ENCODE results near the gene CATSPERZ.
A peak's percentile ranks its signal among the peaks of the same experiment; 100 is the strongest.

Gene CATSPERZ

DNA sequence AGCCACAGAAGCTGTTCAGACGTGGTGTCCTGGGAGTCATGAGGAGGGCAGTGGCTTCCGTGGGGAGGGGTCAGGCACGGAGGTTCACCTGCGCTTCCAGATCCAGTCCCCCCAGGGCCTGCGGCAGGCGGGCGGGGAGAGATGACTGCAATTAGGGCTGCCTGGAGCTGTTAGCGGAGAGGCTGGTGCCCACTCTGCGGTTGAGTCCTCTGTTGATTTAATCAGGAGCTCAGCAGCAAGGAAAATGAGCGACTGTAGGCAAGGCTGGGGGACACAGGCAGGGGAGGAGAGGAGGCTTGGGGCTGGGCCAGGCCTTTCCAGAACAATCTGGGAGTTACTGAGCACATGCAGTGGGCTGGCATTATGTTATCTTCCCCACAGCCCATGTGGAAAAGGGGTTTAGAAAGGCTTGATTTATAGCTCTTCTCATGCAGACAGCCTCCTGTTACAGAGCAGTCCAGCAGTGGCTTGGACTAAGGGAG is 35.7 kb upstream of the CATSPERZ start:
- no peak for DNase-seq

DNA sequence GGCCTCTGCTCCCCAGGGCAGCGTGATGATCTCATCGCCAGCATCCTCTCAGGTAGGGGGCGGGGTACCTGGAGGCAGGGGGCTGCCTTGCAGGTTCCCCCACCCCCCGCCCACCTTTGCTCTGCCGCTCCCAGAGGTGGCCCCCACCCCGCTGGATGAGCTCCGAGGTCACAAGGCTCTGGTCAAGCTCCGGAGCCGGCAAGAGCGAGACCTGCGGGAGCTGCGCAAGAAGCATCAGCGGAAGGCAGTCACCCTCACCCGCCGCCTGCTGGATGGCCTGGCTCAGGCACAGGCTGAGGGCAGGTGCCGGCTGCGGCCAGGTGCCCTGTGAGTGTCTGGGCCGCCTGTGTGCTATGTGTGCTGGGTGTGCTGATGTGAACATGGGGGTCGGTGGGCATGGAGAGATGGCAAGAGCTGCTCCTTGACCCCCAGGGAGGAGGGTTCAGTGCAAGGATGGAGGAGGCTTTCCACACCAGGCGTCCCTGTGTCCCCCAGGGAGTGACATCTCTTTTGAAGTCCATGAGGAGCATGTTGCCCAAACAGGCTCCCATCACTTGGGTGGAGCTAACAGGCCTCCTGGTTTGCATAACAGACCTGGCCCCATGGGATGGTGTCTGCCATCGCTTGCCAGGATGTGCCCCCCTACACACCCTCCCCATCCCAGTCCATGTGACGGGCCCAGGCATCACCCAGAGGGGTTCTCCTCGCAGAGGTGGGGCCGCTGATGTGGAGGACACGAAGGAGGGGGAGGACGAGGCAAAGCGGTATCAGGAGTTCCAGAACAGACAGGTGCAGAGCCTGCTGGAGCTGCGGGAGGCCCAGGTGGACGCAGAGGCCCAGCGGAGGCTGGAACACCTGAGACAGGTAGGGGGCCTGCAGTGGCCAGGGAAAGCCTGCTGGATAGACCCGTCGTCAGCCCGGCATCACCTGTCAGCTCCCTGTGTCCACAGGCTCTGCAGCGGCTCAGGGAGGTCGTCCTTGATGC is 34.7 kb upstream of the CATSPERZ start:
- DNase-seq, result no peak

DNA sequence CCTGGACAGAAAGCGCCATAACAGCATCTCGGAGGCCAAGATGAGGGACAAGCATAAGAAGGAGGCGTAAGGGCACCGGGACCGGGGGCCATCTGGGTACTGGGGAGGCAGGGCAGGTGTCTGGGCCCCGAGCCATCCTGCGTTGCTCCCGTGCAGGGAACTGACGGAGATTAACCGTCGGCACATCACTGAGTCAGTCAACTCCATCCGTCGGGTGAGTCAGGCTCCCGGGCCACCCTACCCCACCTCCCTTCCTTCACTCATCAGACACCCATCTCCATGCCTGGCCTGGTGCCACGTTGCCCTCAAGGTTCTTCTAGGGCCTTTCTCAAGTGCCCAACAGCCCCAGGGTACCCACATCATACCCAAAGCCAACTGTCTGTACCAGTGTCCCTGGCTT is 33.8 kb upstream of the CATSPERZ start:
- no peak for DNase-seq

DNA sequence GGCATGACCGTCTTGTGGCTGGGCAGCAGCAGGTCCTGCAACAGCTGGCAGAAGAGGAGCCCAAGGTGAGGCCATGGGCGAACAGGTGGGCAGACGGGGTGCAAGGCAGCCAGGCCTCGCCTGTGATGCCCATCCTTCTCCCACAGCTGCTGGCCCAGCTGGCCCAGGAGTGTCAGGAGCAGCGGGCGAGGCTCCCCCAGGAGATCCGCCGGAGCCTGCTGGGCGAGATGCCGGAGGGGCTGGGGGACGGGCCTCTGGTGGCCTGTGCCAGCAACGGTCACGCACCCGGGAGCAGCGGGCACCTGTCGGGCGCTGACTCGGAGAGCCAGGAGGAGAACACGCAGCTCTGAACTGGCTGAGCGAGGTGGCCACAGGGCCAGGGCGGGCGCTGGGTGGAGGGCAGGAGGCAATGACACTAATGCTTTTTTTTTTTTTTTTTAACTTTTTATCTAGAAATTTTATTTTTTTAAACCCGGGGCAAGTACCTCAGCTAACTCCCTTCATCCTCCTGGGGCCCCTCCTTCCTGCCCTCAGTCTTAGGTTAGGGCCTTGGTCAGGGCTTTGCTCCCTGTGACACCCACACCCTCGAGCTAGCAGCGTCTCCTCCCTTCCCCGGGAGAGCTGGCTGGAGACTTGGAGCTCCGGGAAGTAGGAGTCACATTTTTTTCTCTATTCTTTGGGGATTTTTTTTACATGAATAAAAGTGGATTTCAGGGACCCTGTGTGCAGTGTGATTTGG is 32.8 kb upstream of the CATSPERZ start:
- DNase-seq, result no peak

DNA sequence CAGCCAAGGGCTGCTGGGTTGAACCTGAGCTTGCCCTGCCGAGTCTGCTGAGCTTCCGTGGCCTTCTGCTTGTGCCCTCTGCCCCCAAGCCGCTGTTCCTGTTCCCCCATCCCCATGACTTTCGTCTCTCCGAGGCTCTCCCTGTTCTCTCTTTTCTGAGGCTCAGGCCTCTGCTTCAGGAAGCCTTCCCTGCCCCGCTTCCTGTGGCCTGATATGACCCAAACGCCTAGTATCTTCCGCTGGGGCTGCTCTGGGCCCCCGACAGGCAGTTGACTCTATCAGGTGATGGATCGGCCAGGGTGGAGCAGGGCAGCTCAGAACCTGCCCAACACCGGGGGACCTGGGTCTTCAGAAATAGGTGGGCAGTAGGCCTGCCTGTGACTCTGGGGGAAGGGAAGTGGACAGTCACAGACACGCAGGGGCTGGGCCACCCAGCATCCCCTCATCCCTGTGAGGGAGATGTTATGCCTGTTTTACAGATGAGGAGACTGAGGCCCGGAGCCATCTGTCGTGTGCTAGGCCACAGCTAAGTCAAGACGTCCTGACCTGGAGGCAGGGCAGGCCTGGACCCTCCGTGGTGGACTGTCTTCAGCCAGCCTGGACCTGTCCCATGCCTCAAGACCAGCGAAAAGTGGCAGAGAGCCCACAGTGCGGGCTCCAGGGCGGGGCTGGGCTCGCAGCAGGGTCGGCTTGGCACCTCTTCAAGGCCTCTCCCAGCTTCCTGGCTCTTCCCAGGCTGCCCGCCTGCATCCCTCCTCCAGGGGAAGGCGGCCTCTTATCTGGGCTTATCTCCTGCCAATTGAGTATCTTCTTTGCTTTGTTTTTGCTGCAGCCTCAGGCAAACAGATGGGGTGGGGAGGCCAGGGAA is 31.9 kb upstream of the CATSPERZ start:
- DNase-seq, result no peak

DNA sequence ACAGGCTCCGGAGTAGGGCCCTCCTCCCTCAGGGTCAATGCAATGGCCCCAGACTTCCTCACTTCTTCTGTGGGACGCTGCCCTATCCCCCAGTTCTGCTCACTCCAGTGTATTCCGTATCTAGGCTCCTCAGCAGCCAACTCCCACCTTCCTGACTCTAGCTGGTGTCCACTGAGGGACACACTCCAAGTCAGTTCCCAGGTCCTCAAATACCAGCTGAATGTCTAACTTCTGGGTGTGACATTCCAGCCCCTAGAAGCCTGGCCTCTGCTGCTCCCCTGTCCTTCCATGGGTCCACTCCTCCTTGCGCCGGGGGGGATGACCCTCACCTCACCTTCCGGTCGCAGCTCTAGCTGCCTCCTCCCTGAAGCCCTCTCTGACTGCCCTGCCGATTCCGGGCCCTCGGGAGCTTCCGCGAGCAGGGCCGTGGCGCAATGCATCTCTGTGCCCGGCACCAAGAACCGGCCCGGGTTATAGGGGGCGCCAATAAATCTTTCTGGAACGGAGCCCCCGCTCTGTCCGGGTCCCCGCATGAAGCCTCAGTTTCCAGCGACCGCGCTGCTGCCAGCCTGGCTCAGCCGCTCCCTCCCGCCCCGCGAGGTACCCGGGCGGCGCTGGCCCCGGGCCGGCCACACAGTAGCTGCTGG is 31.1 kb upstream of the CATSPERZ start:
- DNase-seq, result no peak

DNA sequence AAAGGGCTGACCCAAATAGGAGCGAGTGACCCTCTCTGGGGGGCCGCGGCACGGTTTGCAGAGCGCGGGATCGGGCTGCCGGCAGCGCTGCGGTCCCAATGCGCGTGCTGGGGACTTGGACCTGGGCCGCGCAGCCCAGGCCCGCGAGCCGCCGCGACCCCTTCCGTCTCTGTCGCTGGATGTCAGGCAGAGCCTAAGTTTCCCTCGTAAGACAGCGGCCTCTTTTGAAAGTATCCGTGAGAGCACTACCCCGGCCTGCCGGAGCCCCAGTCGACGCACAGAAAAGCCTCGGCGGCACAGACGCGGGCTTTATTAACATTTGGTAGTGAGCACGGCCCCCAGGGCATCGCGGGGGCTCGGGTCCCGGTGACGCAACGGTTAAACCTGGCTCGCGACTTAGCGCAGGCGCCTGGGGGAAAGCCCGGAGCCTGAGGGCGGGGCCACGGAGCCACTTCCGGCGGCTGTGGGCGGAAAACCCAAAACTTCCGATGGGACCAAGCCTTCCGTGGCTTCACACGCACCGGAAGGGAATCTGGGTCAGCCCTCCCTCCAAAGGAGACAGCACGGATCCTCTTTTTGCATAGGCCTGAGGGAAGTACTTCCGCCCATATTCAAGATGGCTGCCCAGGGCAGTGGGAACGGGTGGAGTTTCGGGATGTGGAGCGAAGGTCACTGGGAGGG is 30.5 kb upstream of the CATSPERZ start:
- DNase-seq, result peak; percentile 98

DNA sequence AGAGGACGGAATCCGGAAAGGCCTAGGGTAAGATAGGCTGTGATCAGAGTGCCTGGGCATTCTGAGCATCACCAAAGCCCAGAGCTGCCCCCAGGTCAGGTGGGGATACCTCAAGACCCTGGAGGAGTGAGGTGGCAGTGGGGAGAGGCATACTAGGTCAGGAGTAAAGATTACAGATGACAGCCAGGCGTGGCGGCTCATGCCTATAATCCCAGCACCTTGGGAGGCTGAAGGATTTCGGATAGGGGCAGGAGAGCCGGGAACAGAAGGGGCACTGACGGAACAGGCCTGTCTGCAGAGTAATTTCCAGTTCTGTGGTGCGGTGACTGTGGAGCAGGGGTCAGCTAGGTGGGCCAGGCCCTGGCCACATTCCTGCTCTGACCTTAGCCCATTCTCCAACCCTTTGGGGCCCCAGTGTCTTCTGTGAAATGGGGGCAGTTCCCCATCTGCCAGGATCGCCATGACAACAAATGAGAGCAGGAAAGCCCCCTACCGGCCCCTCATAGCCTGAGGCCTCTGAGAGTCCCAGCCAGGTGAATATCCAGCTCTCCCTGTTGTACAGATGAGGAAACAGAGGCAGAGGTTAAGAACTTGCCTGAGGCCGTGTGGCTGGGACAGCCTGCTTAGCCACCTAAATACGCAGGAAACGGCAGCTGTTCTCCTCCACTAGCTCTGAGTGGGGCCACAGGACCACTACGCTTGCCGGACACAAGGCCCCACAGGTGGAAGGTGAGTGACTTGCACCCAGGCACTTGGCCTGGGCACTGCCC is 24.9 kb upstream of the CATSPERZ start:
- DNase-seq, result no peak

DNA sequence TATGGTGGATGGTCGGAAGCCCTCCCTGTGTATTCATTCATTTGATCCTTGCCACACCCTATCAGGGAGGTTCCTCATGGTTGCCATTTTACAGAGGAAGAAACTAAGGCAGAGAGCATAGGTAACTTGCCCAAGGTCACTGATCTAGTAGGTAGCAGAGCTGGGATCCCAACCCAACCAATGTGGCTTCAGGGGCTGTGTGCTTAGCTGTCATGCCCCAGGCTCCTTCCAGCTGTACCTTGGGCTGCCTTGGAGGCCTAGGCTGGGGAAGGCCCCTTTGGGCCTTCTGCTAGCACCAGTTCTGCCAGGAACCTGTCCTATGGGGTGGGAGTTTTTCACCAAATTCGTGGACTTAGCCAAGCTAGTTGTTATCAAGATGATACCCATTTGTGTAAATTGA is 24.3 kb upstream of the CATSPERZ start:
- no peak for DNase-seq

DNA sequence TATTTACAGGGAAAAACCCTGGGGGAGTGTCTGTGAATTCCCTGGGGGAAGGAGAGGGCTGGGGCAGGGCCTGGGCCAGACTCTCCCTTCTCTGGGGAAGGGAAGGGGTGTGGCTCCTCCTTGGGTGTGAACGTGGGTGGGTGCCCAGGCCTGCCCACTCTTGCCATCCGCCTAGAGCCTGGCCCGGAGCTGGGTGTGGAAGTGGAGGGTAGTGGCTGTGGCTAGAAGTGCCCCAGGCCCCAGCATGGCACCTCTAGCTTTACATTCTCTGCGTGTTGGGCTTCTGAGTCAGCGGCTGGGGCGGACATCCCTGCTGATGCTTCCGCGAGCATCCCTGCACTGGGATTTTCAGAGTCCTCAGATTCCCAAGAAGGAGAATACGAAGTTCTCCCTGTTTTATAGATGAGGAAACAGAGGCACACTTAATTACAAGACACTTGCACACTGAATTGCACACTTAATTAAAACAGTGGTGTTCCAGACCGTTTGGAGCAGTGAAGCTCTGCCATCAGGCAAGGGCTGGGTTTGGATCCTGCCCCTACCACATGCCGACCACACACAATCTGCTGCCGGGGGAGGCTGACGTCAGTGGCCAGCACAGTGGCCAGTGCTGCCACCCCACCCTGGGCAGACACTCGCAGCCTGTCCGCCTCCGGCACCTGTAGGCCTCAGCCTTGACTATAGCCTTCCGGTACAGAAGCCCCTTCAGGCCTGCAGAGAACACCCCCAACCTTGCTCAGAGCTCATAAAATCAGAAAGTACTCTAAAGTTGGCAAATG is 23.3 kb upstream of the CATSPERZ start:
- no peak for DNase-seq

DNA sequence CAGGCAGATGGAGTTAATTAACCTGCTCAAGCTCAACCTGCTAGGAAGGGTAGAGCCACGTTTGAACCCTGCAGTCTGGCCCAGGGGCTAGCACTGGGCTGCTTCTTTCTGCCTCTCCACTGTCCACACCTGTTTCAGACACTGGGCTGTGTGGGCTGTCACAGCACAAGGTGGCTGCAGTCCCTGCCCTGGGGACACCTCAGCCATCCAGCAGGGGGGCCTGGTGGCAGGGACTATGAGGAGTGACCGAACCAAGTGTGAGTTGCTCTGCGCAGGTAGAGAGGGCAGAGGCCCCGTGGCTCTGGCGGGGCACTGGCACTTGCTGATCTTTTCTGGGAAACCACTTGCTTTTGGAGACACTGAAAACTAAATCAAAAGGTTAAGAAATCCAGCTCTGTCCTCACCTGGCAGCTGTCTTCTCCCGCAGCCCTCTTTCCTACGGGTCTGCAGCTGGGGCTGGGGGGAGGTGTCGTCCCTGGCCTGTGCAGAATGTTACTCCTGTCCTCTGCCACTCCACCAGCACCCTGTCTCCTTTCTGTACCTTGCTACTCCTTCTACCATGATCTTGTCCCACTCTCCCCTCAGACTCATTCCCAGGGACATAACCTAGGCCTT is 21.5 kb upstream of the CATSPERZ start:
- DNase-seq, result no peak

DNA sequence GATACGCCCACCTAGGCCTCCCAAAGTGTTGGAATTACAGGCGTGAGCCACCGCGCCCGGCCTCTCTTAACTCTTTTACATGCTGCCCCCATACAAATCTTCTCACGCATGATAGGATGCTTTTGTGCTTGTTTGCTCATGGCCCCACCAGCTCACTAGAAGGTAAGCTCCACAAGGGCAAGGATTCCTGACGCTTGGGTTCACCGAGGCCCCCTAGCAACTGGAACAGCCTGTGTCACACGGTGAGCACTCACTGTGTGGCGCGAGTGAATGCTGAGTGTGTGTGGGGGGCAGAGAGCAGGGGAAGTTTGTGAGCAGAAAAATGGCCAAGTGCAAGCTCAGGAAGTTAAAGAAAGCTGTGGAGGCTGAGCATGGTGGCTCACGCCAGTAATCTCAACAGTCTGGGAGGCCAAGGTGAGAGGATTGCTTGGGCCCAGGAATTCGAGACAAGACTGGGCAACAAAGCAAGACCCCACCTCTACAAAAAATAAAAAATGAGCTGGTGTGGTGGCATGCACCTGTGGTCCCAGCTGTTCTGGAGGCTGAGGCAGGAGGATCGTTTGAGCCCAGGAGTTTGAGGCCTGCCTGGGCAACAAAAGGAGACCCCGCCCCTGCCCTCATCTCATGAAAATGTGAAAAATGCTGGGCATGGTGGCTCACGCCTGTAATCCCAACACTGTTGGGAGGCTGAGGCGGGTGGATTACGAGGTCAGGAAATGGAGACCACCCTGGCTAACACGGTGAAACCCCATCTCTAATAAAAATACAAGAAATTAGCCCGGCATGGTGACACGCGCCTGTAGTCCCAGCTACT is 18.0 kb upstream of the CATSPERZ start:
- no peak for DNase-seq

DNA sequence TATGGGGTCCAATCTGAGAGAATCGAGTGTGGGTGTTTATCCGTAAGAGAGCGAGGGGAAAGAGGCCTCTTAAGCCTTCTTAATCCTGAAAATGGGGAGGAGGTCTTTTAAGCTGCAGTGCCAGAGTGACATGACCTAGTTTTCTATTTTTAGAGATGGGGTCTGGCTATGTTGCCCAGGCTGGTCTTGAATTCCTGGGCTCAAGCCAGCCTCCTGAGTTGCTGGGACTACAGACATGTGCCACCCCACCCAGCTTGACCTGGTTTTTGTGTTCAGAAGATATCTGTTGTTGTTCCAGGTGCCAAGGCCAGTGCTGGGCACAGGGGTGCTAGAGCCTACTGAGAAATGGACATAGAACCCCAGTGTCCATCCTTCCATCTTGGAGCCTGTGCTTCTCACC is 17.1 kb upstream of the CATSPERZ start:
- no peak for DNase-seq

DNA sequence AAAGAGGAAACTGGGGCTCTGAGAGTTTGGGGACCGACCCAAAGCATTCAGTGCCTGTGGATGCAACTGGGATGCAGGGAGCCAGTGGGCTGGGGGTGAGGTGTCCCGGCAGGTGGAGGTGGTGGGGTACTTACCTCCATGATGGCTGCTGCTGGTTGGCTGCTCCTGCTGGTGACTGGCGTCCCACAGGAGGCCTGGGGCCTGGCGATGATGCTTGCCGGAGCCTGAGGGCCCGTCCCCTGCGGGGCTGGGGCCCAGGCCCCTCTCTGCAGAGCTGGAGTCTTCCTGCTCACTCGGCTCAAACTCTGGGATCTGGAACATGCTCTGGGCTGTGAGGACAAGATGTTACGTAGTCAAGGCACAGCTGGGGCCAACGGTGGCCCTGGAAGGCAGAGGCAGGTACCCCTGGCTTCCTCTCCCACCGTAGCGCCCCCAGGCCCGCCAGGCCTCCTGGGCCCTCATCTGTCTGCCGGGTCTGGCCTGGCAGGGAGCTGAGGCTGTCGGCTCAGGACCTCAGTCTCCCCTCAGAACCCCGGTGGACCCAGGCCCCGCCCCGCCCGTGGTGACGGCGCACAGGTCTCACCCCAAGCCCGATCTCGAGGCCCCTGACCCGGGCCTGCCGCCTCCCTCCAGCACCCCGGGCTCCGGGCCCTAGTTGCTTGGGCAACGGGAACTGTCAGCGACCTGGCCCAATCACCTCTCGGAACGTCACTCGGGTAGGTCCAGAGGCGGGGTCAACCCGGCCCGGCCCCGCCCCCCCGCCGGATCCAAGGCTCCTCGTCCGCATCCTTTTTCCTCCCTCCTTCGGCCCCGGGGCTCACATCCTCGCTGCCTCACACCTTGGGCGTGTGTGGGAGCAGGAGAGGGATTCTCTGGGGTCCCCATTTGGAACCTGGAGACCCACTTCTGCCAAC is 15.9 kb upstream of the CATSPERZ start, which contains the start of gene BAD:
Gene BAD (minus strand): TSS at position 618 of the 914 bp plus-strand sequence. CDS start 297 bp downstream, at position 321.
- DNase-seq, result peak; percentile 73

DNA sequence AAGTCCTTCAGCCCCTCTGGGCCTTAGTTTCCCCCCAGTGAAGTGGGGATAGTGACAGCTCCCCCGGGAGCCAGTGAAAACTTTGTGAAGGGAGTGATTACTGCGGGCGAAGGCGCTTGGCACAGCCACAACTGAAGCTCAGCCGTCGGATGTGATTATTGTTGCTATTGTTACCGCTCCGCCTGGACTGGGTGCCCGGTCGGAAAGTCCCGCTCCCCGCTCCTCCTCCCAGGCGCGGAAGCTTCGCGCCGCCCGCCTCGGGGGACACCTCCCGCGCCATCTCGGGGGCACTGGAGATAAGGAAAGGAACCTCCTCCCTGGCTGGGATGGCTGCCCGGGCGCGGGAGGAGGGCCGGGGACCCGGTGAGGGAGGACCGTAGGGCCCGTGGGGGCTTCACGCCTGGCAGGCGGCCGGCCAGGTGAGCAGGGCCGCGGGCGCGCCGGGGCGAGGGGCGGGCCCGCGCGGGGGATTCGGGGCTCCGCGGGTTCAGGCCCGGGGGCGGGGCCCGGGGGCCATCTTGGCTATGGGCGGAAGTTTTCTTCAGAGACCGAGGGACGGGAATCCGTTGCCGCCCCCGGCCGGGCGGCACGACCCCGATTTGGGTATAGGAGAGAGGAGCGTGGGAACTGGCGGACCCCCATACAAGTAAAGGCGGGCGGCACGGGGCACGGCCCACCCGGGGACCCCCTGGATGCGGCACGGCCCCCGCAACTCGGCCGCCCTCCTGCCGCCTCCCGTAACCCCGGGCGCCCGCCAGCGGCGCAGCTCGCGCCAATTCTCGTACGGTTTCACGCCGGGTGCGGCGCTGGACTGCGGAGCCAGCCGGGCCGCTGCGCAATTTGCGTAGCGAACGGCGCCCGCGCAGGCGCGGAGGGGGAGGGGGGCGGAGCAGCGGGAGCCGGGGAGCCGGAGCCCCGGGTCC is 14.9 kb upstream of the CATSPERZ start, which contains the start of gene GPR137:
Gene GPR137 (plus strand): TSS at position 887 of the 923 bp plus-strand sequence. CDS start 677 bp downstream, outside the sequence.
- peak; percentile 57 for DNase-seq
